ENCODE data around the gene UBR2.

Gene UBR2

GRCh38 chr6:42735976-42736375 lies 172.1 kb downstream of the UBR2 start:
- no peaks in the 10 kb centered on the region for H3K36me3 ChIP-seq (ENCODE audit: control insufficient read depth, insufficient read depth, low read length)
- no peak overlapping the region for H3K4me3 ChIP-seq (ENCODE audit: insufficient read depth, low read depth, low read length, poor library complexity, severe bottlenecking)

GRCh38 chr6:42740725-42741124 lies 176.9 kb downstream of the UBR2 start:
- Histone ChIP-seq H3K4me1 (ENCODE audit: control insufficient read depth, insufficient read depth, low read length, poor library complexity, severe bottlenecking) (peaks cover 9% of the 10 kb centered on the region), H3K4me3 (ENCODE audit: insufficient read depth, low read depth, low read length, poor library complexity, severe bottlenecking) (no peak overlapping the region), H3K27me3 (replicated peaks; ENCODE audit: control insufficient read depth, insufficient read depth, low read length, poor library complexity, severe bottlenecking) (no peaks in the 10 kb centered on the region), H3K27ac (ENCODE audit: insufficient read depth, low read length, poor library complexity, severe bottlenecking) (no peak overlapping the region), H3K9me3 (ENCODE audit: control insufficient read depth, low read length) (no peaks in the 10 kb centered on the region), H3K36me3 (ENCODE audit: control insufficient read depth, insufficient read depth, low read length) (no peaks in the 10 kb centered on the region)
- no peak for DNase-seq

More at GRCh38 chr6:42735976-42736375, 172.1 kb downstream of the UBR2 start:
- DNase-seq: no peak
- Histone ChIP-seq H3K27ac (ENCODE audit: insufficient read depth, low read length, poor library complexity, severe bottlenecking) (no peak overlapping the region), H3K9me3 (ENCODE audit: control insufficient read depth, low read length) (no peaks in the 10 kb centered on the region), H3K27me3 (replicated peaks; ENCODE audit: control insufficient read depth, insufficient read depth, low read length, poor library complexity, severe bottlenecking) (no peaks in the 10 kb centered on the region), H3K4me1 (ENCODE audit: control insufficient read depth, insufficient read depth, low read length, poor library complexity, severe bottlenecking) (no peaks in the 10 kb centered on the region)

DNA sequence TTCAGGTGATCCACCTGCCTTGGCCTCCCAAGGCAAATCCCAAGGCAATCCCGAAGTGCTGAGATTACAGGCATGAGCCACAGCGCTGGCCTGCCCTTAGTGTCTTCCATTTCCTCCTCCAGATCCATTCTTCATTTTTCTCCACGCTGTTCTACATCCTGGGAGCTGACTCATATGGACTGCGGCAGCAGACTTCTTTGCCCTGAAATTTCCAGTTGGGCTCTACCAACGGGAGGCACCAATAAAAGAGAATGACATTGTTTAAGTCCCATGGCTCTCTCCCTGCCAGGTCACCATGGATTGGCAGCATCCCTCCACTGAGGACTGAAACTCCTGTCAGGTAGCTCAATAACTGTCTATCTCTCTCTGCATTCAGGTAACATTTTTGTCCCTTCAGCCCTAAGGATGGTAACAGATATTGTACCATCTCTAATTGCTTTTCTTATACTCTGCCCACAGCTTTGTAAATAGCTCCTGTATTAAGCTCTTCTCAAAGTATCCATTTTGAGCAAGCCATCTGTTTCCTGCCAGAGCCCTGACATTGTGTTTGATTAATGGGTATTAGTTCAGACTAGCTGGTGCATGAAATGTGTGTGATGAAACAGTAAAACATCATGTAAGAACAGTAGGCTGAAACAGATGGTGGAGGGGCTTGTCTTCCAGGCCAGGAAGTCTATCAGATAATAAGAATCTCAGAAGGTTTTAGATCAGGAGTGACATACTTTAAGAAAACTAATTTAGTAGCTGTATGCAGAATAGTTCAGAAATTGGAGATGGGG lies 178.5 kb downstream of the UBR2 start:
- Histone ChIP-seq H3K27me3 (replicated peaks; ENCODE audit: control insufficient read depth, insufficient read depth, low read length, poor library complexity, severe bottlenecking) (no peaks in the 10 kb centered on the region), H3K4me3 (ENCODE audit: insufficient read depth, low read depth, low read length, poor library complexity, severe bottlenecking) (no peak overlapping the region), H3K27ac (ENCODE audit: insufficient read depth, low read length, poor library complexity, severe bottlenecking) (no peak overlapping the region), H3K4me1 (ENCODE audit: control insufficient read depth, insufficient read depth, low read length, poor library complexity, severe bottlenecking) (peaks cover 9% of the 10 kb centered on the region), H3K36me3 (ENCODE audit: control insufficient read depth, insufficient read depth, low read length) (no peaks in the 10 kb centered on the region), H3K9me3 (ENCODE audit: control insufficient read depth, low read length) (no peaks in the 10 kb centered on the region)
- DNase-seq: no peak
